ENCODE results near the gene AOX1. TPM values are rescaled to one million over a fixed set of nuclear protein-coding genes. Genes with fewer than 3 reads are reported as not detected.

AOX1 gene
- total and polyA plus RNA-seq, 4 experiments from 2014 or later = not detected

GRCh38 chr2:200578778-200579177 is 7.0 kb upstream of the AOX1 start:
- H3K36me3 ChIP-seq (ENCODE audit: insufficient read depth, low read length) = no peaks in the 10 kb centered on the region
- no peaks in the 10 kb centered on the region for H3K27me3 ChIP-seq (ENCODE audit: insufficient read depth, low read length)
- H3K4me3 ChIP-seq (ENCODE audit: low read length in 2 of 2) = no peak overlapping the region
- ChIA-PET CTCF (ENCODE audit: partially characterized antibody) (interaction anchor here (0.9 to 1.1 kb wide), 2 partner anchors 8 to 11 kb away, joined by 3 read pairs; no protein-coding TSS in a partner anchor), POLR2A (ENCODE audit: partially characterized antibody) (interaction anchor here (0.6 kb wide), 1 partner anchor 487 kb away, joined by 3 read pairs; no protein-coding TSS in a partner anchor)
- DNase-seq = no peak
- intact Hi-C loops (cut with micrococcal nuclease) = no loop called here
- H3K4me3 Mint-ChIP-seq = no peak overlapping the region
- peaks cover 0 to 4% (median under 1%) of the 10 kb centered on the region in 4 donors for H3K4me1 Mint-ChIP-seq
- no peaks in the 10 kb centered on the region for H3K27me3 Mint-ChIP-seq
- H3K27ac Mint-ChIP-seq = peak overlapping the region in 1 of 7 donors; percentile 36
- no peaks in the 10 kb centered on the region for H3K4me1 ChIP-seq (ENCODE audit: insufficient read depth, low read length)
- H3K27ac ChIP-seq (ENCODE audit: low read depth, low read length) = no peak overlapping the region
- H3K9me3 Mint-ChIP-seq = no peaks in the 10 kb centered on the region
- no peaks in the 10 kb centered on the region for H3K9me3 ChIP-seq (ENCODE audit: control insufficient read depth in 1 of 2, low read length in 2 of 2)
- no peaks in the 10 kb centered on the region for H3K36me3 Mint-ChIP-seq

- peaks cover 4 to 9% (median 7%) of the 10 kb centered on the region in 4 donors for H3K4me1 Mint-ChIP-seq
- Histone ChIP-seq H3K36me3 (ENCODE audit: insufficient read depth, low read length) (no peaks in the 10 kb centered on the region), H3K4me1 (ENCODE audit: insufficient read depth, low read length) (peaks cover 7% of the 10 kb centered on the region), H3K9me3 (ENCODE audit: control insufficient read depth in 1 of 2, low read length in 2 of 2) (no peaks in the 10 kb centered on the region), H3K27ac (ENCODE audit: low read depth, low read length) (no peak overlapping the region), H3K27me3 (ENCODE audit: insufficient read depth, low read length) (no peaks in the 10 kb centered on the region), H3K4me3 (ENCODE audit: low read length in 2 of 2) (no peak overlapping the region)
- ChIA-PET POLR2A (ENCODE audit: partially characterized antibody) (interaction anchor here (0.8 kb wide), 1 partner anchor 128 kb away, joined by 3 read pairs; no protein-coding TSS in a partner anchor), CTCF (ENCODE audit: partially characterized antibody) (no interaction called here)
- no peaks in the 10 kb centered on the region for H3K9me3 Mint-ChIP-seq
- no peak for DNase-seq
- H3K27me3 Mint-ChIP-seq = no peaks in the 10 kb centered on the region
- no peak overlapping the region for H3K27ac Mint-ChIP-seq
- H3K4me3 Mint-ChIP-seq = peak overlapping the region in 1 of 8 donors; percentile 40
- H3K36me3 Mint-ChIP-seq = no peaks in the 10 kb centered on the region
- intact Hi-C loops (cut with micrococcal nuclease) = no loop called here
Observed at GRCh38 chr2:200584639-200585038, 1.2 kb upstream of the AOX1 start.

DNA sequence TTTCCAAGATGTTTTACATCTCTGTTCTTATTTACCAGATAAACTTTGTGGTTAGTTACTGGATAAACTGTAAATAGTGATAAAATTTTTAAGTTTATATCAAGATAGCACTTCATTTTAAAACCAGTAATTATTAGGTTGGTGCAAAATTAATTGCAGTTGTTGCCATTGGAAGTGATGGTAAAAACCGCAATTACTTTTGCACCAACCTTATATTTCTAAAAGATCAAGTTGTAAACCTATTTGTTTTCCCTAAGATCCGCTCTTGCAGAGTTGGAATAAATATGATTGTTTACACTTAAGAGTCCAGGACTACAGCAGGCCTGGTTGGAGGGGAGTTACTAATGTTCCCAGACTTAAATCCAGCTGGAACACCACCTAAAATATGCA is 479 bp upstream of the AOX1 start:
- Histone ChIP-seq H3K27ac (ENCODE audit: low read depth, low read length) (no peak overlapping the region), H3K36me3 (ENCODE audit: insufficient read depth, low read length) (no peaks in the 10 kb centered on the region), H3K4me1 (ENCODE audit: insufficient read depth, low read length) (peaks cover 7% of the 10 kb centered on the region), H3K9me3 (ENCODE audit: control insufficient read depth in 1 of 2, low read length in 2 of 2) (no peaks in the 10 kb centered on the region), H3K4me3 (ENCODE audit: low read length in 2 of 2) (peak overlapping the region; percentile 44 to 72), H3K27me3 (ENCODE audit: insufficient read depth, low read length) (no peaks in the 10 kb centered on the region)
- Mint-ChIP-seq H3K9me3 (no peaks in the 10 kb centered on the region), H3K36me3 (no peaks in the 10 kb centered on the region), H3K4me1 (peaks cover 4 to 9% (median 7%) of the 10 kb centered on the region in 4 donors), H3K27me3 (no peaks in the 10 kb centered on the region), H3K27ac (peak overlapping the region in 2 of 7 donors; percentile 20 to 57), H3K4me3 (peak overlapping the region; percentile 84 to 89 (median 84))
- intact Hi-C loops (cut with micrococcal nuclease) = no loop called here
- CTCF ChIA-PET (ENCODE audit: partially characterized antibody) = no interaction called here
- no peak for DNase-seq
- POLR2A ChIA-PET (ENCODE audit: partially characterized antibody) = interaction anchor here (0.8 kb wide), 1 partner anchor 128 kb away, joined by 3 read pairs; no protein-coding TSS in a partner anchor

- DNase-seq = no peak
- Histone ChIP-seq H3K4me3 (ENCODE audit: low read length in 2 of 2) (no peak overlapping the region), H3K9me3 (ENCODE audit: control insufficient read depth in 1 of 2, low read length in 2 of 2) (no peaks in the 10 kb centered on the region), H3K4me1 (ENCODE audit: insufficient read depth, low read length) (peaks cover 7% of the 10 kb centered on the region), H3K27ac (ENCODE audit: low read depth, low read length) (no peak overlapping the region), H3K27me3 (ENCODE audit: insufficient read depth, low read length) (no peaks in the 10 kb centered on the region), H3K36me3 (ENCODE audit: insufficient read depth, low read length) (no peaks in the 10 kb centered on the region)
- POLR2A ChIA-PET (ENCODE audit: partially characterized antibody) = no interaction called here
- peak overlapping the region in 1 of 7 donors; percentile 19 for H3K27ac Mint-ChIP-seq
- CTCF ChIA-PET (ENCODE audit: partially characterized antibody) = interaction anchor here (0.7 to 1.7 kb wide), 3 partner anchors 8 to 569 kb away, joined by 3 read pairs; no protein-coding TSS in a partner anchor
- peaks cover 0 to 1% (median 0%) of the 10 kb centered on the region in 8 donors for H3K9me3 Mint-ChIP-seq
- intact Hi-C loops (cut with micrococcal nuclease) = no loop called here
- no peaks in the 10 kb centered on the region for H3K36me3 Mint-ChIP-seq
- peaks cover 2 to 5% of the 10 kb centered on the region in 2 donors for H3K27me3 Mint-ChIP-seq
- H3K4me1 Mint-ChIP-seq = peaks cover 4 to 9% (median 7%) of the 10 kb centered on the region in 4 donors
- H3K4me3 Mint-ChIP-seq = peak overlapping the region; percentile 78 to 89 (median 84)
Observed at GRCh38 chr2:200586644-200586975, 796 bp downstream of the AOX1 start.

GRCh38 chr2:200587007-200587616 is 1.3 kb downstream of the AOX1 start:
- Histone ChIP-seq H3K9me3 (ENCODE audit: control insufficient read depth in 1 of 2, low read length in 2 of 2) (no peaks in the 10 kb centered on the region), H3K36me3 (ENCODE audit: insufficient read depth, low read length) (no peaks in the 10 kb centered on the region), H3K4me3 (ENCODE audit: low read length in 2 of 2) (no peak overlapping the region), H3K4me1 (ENCODE audit: insufficient read depth, low read length) (peaks cover 7% of the 10 kb centered on the region), H3K27ac (ENCODE audit: low read depth, low read length) (no peak overlapping the region), H3K27me3 (ENCODE audit: insufficient read depth, low read length) (no peaks in the 10 kb centered on the region)
- Mint-ChIP-seq H3K27ac (no peak overlapping the region), H3K9me3 (peaks cover 0 to 1% (median 0%) of the 10 kb centered on the region in 8 donors), H3K4me3 (peak overlapping the region in 4 of 8 donors; percentile 22 to 47 (median 38)), H3K4me1 (peaks cover 4 to 9% (median 7%) of the 10 kb centered on the region in 4 donors), H3K27me3 (peaks cover 4 to 7% of the 10 kb centered on the region in 2 donors), H3K36me3 (no peaks in the 10 kb centered on the region)
- DNase-seq = no peak
- intact Hi-C loops (cut with micrococcal nuclease) = no loop called here
- ChIA-PET POLR2A (ENCODE audit: partially characterized antibody) (no interaction called here), CTCF (ENCODE audit: partially characterized antibody) (interaction anchor here (0.7 to 1.7 kb wide), 3 partner anchors 9 to 569 kb away, joined by 3 read pairs; no protein-coding TSS in a partner anchor)

DNA sequence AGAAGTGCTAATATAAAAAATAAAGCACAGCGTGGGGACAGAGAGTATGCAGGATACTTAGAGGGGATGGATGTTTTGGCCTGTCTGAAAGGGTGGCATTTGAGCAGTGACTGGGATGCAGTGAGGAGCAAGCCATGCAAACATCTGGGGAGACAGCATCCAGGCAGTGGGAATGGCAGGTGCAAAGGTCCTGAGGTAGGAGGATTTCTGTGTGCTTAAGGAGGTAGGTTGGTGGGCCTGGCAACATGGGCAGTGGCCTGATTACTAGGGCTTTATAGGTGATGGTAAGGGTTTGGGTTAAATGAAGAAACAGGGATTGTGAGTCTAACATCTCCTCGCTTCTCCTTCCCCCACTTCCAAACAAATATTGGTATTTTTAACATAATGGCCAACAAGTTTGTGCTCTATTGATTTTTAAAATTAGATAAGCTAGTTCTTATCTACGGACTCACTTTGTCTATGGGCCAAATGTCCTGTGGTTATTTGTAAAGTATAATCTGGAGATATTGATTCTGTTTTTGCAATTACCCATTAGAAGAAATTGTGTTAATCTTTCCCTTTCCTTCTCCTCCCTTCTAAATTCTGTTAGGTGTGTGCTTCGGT is 2.4 kb downstream of the AOX1 start:
- intact Hi-C loops (cut with micrococcal nuclease) = no loop called here
- Histone ChIP-seq H3K27me3 (ENCODE audit: insufficient read depth, low read length) (no peaks in the 10 kb centered on the region), H3K9me3 (ENCODE audit: control insufficient read depth in 1 of 2, low read length in 2 of 2) (no peaks in the 10 kb centered on the region), H3K4me3 (ENCODE audit: low read length in 2 of 2) (no peak overlapping the region), H3K27ac (ENCODE audit: low read depth, low read length) (no peak overlapping the region), H3K4me1 (ENCODE audit: insufficient read depth, low read length) (peaks cover 7% of the 10 kb centered on the region), H3K36me3 (ENCODE audit: insufficient read depth, low read length) (no peaks in the 10 kb centered on the region)
- ChIA-PET POLR2A (ENCODE audit: partially characterized antibody) (no interaction called here), CTCF (ENCODE audit: partially characterized antibody) (interaction anchor here (1.0 kb wide), 1 partner anchor 12 kb away, joined by 3 read pairs; no protein-coding TSS in a partner anchor)
- Mint-ChIP-seq H3K36me3 (no peaks in the 10 kb centered on the region), H3K4me1 (peaks cover 4 to 9% (median 7%) of the 10 kb centered on the region in 4 donors), H3K27ac (no peak overlapping the region), H3K4me3 (no peak overlapping the region), H3K27me3 (peaks cover 7 to 9% of the 10 kb centered on the region in 2 donors), H3K9me3 (peaks cover 0 to 1% (median 0%) of the 10 kb centered on the region in 8 donors)
- no peak for DNase-seq

- no peak for DNase-seq
- CTCF ChIA-PET (ENCODE audit: partially characterized antibody) = no interaction called here
- peaks cover 7 to 9% of the 10 kb centered on the region in 2 donors for H3K27me3 Mint-ChIP-seq
- peaks cover 6% of the 10 kb centered on the region for H3K4me1 ChIP-seq (ENCODE audit: insufficient read depth, low read length)
- H3K9me3 ChIP-seq (ENCODE audit: control insufficient read depth in 1 of 2, low read length in 2 of 2) = no peaks in the 10 kb centered on the region
- no peak overlapping the region for H3K27ac Mint-ChIP-seq
- H3K36me3 ChIP-seq (ENCODE audit: insufficient read depth, low read length) = no peaks in the 10 kb centered on the region
- H3K4me1 Mint-ChIP-seq = peaks cover 4 to 9% (median 6%) of the 10 kb centered on the region in 4 donors
- no peak overlapping the region for H3K4me3 Mint-ChIP-seq
- H3K27ac ChIP-seq (ENCODE audit: low read depth, low read length) = no peak overlapping the region
- no peaks in the 10 kb centered on the region for H3K36me3 Mint-ChIP-seq
- H3K27me3 ChIP-seq (ENCODE audit: insufficient read depth, low read length) = no peaks in the 10 kb centered on the region
- POLR2A ChIA-PET (ENCODE audit: partially characterized antibody) = no interaction called here
- no peak overlapping the region for H3K4me3 ChIP-seq (ENCODE audit: low read length in 2 of 2)
- peaks cover 0 to 1% (median 0%) of the 10 kb centered on the region in 8 donors for H3K9me3 Mint-ChIP-seq
- intact Hi-C loops (cut with micrococcal nuclease) = no loop called here
Observed at GRCh38 chr2:200590090-200590489, 4.3 kb downstream of the AOX1 start.
